Measurements from ENCODE around the gene FCHO1. TPM values are rescaled to one million over a fixed set of nuclear protein-coding genes. Genes with fewer than 3 reads are reported as not detected.

Gene FCHO1
- total RNA-seq, result 19.8 TPM

- DNase-seq (ENCODE audit: low spot score), result peak; percentile 65
Measured at GRCh38 chr19:17751103-17751911, at the start of gene FCHO1. TSS of gene FCHO1 (plus strand) at chr19:17751477. CDS start at chr19:17755165, 3,688 bp downstream.

DNA sequence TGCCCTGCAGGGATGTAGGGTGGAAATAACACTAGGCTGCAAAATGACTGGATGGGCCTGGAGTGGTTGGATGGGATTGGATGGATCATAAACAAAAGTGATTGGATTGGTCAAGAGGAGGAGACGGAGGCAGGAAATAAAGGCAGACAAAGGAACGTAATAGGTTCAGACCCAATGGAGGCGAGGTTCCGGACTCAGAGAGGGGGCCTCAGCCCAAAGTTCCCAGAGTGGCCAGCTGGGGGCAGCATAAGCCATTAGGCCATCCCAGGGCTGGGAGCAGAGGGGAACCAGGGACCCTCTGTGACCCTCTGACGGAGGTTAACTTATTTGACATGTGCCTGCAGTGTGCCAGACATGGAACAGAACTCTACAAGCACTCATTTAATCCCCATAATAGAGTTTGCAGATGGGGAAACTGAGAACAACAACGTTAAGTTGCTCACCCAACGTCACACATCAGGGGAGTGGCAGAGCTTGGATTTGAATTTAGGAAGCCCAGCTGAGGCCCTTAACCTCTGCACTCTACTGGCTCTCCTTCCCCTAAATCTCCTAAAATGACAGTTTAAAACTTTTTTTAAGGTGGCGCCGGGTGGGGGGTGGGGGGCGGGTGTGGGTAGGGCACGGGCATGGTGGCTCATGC is 47.3 kb upstream of the FCHO1 start:
- DNase-seq (ENCODE audit: low spot score), result peak; percentile 52

DNA sequence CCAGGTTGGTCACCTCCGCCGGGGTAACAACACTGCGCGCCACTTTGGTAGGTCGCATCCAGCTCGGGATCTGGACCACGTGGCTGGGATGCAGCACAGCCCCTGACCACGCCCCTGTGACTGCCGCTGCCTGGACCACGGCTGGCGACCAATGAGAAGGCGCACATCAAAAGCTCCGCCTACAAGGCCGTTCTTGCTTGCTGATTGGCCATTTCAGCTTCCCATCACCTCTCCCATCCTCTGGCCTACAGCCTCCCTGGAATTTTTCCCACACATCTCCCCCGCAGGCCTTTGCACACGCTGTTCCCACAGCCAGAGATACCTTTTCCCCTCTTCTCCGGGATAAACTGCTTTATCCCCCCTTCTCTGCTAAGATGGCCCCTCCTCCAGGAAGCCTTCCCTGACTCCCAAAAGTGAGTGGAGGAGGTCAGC is 44.5 kb upstream of the FCHO1 start:
- no peak for DNase-seq (ENCODE audit: low spot score)

- DNase-seq (ENCODE audit: low spot score), result no peak
Measured at GRCh38 chr19:17711851-17712250, 39.4 kb upstream of the FCHO1 start.

- DNase-seq (ENCODE audit: low spot score), result no peak
Measured at GRCh38 chr19:17716309-17716929, 34.9 kb upstream of the FCHO1 start.

- DNase-seq (ENCODE audit: low spot score), result no peak
Measured at GRCh38 chr19:17718550-17718946, 32.7 kb upstream of the FCHO1 start.

DNA sequence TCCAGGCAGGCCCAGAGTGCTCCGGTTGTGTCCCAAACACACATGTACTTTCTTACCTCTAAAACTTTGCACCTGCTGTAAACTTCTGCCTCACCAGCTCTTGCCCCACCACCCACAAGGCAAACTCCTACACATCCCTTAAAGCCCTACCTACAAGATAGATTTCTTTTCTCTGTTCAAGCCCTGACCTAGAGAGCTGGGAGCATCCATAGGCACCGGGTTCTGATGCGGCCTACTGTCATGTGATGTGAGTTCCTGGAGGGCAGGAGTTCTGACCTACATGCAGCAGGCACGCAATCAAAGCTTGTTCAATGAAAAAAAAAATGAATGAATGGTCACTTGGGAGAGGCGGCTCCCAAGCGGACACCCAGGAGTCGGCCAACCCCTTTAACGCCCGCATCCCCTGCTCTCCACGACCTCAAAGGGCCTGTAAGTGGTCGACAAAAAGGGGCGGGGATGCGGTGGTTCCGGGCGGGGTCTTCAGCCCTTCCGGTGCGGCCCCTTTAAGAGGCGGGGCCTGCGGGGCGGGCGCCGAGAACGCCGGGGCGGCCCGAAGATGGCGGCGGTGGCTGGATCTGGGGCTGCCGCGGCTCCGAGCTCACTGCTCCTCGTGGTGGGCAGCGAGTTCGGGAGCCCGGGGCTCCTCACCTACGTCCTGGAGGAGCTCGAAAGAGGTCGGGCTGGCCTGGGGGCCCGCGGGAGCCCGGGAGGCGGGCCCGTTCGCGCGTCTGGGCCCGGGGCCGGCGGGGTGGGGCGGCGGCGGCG is 32.1 kb upstream of the FCHO1 start, which contains the start of gene MAP1S:
Gene MAP1S (plus strand): TSS at position 534 of the 765 bp plus-strand sequence. CDS start 23 bp downstream, at position 557.
- DNase-seq (ENCODE audit: low spot score), result peak; percentile 26

- peak; percentile 32 for DNase-seq (ENCODE audit: low spot score)
Measured at GRCh38 chr19:17719730-17720400, 31.4 kb upstream of the FCHO1 start.

- no peak for DNase-seq (ENCODE audit: low spot score)
Measured at GRCh38 chr19:17720440-17720839, 30.8 kb upstream of the FCHO1 start.

DNA sequence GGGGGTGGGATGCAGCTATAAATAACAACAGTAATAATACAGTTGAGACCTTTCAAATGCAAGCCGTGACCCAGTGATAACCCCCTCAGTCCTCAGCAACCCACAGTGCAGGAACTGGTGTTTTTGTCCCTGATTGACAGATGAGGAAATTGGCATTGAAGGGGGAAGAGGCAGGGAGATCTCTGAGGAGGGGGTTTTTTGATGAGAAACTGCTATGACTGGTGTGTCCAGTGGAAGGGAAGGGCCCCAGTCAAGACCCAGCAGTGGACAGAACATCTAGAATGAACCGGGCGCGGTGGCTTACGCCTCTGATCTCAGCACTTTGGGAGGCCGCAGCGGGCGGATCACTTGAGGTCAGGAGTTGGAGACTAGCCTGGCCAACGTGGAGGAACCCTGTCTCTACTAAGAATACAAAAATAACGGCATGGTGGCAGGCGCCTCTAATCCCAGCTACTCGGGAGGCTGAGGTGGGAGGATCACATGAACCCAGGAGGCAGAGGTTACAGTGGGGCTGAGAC is 30.1 kb upstream of the FCHO1 start:
- no peak for DNase-seq (ENCODE audit: low spot score)

- no peak for DNase-seq (ENCODE audit: low spot score)
Measured at GRCh38 chr19:17721821-17722220, 29.5 kb upstream of the FCHO1 start.

DNA sequence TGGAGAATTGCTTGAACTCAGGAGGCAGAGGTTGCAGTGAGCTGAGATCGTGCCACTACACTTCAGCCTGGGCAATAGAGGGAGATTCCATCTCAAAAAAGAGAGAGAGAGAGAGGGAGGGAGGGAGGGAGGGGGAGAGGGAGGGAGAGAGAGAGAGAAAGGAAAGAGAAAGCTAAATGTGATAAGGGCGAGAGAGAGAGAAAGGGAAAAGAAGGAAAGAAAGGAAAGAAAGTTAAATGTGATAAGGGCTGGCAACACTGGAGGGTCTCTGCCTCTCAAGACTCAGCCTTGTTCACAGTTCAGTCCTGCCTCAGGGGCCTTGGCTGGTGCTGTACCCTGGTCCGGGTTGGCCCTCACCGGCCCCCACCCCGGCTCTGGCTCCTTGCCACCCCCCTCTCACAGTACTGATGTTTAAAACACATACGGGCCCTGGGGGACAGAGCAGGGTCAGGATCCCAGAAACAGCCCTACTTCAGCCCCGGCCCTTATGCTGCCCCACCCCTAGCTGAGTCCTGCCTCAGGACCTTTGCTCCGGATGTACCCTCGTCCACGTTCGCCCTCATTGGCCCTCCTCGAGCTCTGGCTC is 28.5 kb upstream of the FCHO1 start:
- DNase-seq (ENCODE audit: low spot score), result no peak

DNA sequence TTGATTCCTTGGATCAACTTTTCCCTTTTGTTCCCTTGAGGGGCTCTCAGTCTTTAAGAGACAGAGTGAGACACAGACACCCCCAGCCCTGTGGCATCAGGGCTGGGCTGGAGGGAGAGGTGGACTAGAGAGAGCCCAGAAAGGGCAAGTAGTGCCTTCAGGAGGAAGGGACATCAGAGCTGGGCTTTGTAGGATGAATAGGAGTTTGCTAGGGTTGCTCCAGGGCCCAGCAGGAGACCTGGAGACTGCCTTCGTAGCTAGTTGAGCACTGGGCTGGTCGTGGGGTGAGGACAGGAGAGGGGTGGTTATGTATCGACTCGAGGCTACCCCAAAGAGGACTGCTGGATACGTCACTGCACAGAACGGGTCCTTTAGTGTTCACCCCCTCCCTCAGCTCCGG is 26.6 kb upstream of the FCHO1 start:
- DNase-seq (ENCODE audit: low spot score), result no peak

GRCh38 chr19:17725422-17726078 is 25.7 kb upstream of the FCHO1 start:
- DNase-seq (ENCODE audit: low spot score), result no peak

- DNase-seq (ENCODE audit: low spot score), result no peak
Measured at GRCh38 chr19:17726136-17726741, 25.0 kb upstream of the FCHO1 start.

DNA sequence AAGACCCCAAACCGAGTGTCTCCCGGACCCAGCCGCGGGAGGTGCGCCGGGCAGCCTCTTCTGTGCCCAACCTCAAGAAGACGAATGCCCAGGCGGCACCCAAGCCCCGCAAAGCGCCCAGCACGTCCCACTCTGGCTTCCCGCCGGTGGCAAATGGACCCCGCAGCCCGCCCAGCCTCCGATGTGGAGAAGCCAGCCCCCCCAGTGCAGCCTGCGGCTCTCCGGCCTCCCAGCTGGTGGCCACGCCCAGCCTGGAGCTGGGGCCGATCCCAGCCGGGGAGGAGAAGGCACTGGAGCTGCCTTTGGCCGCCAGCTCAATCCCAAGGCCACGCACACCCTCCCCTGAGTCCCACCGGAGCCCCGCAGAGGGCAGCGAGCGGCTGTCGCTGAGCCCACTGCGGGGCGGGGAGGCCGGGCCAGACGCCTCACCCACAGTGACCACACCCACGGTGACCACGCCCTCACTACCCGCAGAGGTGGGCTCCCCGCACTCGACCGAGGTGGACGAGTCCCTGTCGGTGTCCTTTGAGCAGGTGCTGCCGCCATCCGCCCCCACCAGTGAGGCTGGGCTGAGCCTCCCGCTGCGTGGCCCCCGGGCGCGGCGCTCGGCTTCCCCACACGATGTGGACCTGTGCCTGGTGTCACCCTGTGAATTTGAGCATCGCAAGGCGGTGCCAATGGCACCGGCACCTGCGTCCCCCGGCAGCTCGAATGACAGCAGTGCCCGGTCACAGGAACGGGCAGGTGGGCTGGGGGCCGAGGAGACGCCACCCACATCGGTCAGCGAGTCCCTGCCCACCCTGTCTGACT is 24.1 kb upstream of the FCHO1 start:
- no peak for DNase-seq (ENCODE audit: low spot score)

DNA sequence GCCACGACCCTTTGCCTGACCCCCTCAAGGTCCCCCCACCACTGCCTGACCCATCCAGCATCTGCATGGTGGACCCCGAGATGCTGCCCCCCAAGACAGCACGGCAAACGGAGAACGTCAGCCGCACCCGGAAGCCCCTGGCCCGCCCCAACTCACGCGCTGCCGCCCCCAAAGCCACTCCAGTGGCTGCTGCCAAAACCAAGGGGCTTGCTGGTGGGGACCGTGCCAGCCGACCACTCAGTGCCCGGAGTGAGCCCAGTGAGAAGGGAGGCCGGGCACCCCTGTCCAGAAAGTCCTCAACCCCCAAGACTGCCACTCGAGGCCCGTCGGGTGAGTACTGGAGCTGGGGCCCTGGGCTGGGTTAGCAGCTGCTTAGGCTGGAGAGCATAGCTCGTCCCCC is 23.4 kb upstream of the FCHO1 start:
- DNase-seq (ENCODE audit: low spot score), result no peak

GRCh38 chr19:17733127-17733526 is 18.1 kb upstream of the FCHO1 start:
- DNase-seq (ENCODE audit: low spot score), result no peak

- no peak for DNase-seq (ENCODE audit: low spot score)
Measured at GRCh38 chr19:17734146-17734545, 17.1 kb upstream of the FCHO1 start.
